GM19324 (cell line): ENCODE results near the gene LHX5.

ENCODE experiments used
- ATAC-seq: cut with Tn5 transposase; IDR thresholded peaks from one replicate; pipeline ENCODE4 v1.9.1; 2021; ENCODE audit warnings: mild to moderate bottlenecking, moderate library complexity; ENCODE audit not compliant: unreplicated experiment, low FRiP score

LHX5 gene

DNA sequence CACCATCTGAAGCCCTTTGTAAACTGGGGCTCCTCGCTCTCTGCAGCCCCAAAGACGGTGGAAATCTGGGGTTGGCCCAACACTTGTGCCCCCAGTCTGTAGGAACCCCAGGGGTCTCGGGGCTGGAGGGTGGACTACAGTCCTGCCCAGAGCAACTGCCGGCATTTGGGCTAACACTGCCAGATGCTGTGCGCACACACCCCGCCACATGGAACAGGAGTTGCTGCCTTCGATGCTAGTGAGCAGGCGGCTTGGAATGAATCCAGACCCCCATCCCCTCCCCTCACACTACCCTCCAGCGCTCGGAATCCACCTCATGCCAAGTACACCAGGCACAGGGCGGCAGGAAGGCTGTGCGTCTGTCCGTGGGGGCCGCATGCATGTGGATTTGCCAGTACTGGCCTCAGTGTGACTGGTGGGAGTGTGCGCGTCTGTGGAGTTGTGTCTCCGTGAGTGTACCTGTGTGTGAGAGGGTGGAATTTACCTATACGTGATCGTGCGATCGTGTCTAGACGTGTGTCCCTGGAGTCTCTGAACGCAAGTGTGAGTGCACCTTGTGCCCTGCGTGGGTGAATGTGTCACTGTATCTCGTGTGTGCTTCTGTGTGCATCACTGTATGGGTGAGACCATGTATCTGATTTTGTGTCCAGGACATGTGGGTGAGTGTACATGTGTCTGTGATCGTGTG, 5.1 kb downstream of the LHX5 start:
- ATAC-seq = no peak

DNA sequence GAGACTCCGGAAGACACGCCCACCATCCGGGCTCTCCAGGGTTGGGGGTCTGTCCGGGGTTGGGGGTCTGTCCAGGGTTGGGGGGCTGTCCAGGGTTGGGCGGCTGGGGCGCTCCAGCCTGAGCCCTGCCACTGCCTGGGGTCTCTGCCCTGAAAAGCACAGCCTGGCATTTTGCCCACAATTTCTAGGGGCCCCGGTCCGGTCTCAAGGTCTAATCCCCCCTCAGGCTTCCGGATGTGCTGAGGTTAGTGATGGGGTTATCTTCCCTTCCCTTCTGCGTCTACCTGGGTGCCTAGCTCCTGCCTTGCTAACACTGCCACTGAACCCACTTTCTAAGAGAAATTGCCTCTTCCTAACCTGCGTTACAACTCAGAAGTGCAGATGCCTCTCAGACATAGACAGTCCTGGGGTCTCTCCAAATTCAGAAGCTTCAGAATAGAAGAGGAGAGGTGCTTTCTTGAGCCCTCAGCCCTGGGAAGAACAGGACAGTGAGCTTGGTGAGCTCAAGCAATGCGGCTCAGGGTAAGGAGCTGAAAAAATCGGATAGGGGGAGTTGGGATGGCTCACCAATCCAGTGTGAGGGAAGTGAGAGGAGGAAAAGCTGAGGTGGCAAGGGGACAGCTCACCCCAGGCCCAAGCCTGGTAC, 5.7 kb downstream of the LHX5 start:
- ATAC-seq = no peak

DNA sequence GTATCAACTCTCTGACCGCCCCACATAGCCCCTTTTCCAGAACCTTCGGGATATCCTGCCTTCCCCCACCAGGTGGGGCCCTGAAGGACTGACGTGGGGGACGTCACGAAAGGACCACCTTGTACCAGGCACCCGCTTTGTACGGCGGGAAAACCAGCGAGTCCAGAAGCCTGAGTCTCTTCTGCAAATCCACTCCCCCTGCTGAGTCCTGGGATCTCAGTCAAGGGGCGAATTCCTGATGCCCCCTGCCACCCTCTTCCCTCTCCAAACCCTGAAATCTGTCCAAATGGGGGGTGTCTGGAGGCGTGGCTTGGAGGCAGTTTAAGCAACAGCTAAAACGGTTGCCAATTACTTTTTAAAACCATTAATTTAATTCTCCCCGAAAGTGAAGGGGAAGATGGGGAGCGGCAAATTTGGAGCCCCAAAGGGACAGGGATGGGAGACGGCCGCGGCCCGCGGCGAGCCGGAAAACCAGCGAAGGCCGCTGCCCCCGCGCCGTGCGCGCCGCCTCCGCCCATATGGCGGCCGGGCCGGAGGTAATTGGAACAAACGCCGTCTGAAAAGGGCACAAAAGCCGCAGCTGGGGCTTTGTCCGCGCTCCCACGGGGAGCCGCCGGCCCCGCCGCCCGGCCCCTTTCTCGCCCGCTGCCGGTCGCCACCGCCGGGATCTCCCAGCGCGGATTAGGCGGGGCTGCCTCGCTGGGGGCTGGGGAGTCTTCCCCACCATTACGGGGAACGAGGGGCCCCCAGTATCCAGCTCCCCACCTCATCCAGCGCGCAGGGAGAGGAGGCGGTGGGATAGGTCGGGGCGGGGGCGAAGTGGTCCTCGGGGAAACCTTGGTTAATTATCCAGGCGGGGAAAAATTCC, 6.6 kb downstream of the LHX5 start:
- ATAC-seq = no peak

DNA sequence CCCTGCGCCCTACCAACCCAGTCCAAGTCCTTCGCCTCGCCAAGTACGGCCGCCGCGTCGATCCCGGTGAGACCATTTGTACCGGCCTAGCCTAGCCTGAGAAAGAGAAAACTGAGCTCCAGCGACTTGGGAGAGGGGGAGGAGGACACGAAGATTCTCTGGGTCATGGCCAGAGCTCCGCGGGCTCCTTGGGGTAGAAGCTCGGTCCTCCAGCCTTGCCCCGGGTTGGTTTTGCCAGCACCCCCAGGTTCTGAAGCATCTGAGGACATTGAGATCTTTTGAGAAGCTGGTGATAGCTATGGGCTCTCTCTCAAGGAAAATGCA, 7.3 kb downstream of the LHX5 start:
- no peak for ATAC-seq

DNA sequence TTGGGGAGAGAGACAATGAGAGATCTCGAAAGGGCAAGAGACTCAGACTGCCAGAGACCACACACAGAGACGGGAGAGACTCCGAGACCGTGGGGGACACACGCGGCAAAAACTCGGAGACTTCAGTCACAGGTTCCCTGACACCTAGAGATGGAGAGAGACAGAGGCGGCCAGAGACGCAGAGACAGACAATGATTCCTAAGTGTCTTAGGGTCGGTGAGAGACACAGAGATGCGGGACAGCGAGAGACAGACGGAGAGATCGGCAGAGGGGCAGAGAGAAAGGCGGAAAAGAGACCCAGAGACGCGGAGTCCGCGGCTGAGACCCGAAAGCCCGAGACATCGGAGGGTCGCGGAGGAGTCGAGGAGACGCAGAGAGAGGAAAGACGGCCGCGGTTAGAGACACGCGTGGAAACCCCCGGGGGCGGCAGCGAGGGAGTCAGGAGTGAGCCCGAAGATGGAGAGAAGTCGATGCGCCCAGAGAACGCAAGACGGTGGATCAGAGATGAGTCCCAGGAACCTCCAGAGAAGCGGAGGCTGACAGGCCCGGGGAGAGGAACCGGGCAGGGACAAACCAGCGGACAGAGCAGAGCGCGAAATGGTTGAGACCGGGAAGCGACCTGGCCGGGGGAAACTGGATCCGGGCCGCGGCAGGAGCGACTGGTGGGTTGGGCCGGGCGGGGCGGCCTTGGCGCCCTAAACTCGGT, 7.8 kb downstream of the LHX5 start:
- ATAC-seq = no peak

DNA sequence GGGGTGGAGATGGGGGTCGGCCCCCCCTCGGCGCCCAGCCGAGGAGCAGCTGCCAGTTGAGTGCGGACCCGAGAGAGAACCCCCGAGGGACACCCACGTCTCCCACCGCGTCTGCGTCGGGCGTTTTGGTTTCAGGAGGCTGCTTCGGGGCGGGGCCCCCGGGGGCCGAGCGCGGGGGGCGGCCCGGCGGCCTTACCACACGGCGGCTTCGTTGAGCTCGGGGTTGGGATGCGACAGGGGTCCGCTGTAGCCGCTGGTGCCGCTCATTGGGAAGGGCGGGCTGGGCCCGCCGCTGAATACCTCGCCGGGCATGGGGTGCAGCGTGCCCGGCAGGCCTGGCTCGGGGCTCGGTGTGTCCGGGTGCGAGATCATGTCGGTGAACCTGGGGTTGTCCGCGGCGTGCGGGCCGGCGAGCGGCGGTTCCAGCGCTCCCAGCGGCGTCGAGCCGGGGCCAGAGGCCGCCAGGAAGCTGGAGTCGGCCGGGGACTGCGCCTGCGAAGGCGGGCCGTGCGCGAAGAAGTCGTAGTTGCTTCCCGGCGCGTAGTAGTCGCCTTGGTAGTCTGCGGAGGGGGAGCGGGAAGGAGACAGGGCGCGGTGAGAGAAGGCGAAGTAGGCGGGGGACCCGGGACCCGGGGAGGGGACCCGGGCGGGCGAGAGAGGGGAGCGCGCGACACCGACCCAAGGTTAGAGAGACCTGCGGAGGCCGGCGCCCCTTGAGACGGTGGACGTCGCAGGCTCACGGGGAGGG, 8.5 kb downstream of the LHX5 start:
- no peak for ATAC-seq

DNA sequence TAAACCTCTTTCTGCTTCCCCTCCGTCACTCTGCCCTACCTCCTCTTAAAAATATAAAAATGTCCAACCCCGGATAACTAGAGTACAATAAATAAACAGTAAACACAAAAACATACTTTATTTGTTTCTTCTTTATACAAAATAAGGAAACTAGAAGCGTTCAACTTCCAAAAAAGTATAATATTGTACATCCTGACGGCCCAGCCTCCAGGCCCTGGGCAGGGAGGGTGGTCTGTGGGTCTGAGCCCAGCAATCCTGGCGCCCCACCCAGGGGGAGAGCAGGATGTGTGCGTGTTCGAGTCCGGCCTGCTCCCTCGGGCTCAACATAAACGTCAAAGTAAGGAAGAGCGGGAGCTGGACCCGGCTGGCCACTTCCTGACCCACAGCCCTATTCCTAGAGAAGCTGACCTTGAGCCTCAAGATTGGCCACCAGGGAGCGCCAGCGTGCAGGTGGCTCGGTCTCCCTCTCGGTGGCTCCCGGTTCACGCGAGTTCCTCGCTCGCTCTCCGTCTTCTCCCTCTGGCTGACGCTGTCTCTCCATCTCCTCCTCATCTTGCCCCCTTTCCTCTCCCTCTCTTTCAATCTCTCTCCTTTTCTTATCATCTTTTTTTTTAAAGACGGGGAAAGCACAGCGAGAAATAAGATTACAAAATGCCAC, 9.4 kb downstream of the LHX5 start:
- ATAC-seq = no peak

DNA sequence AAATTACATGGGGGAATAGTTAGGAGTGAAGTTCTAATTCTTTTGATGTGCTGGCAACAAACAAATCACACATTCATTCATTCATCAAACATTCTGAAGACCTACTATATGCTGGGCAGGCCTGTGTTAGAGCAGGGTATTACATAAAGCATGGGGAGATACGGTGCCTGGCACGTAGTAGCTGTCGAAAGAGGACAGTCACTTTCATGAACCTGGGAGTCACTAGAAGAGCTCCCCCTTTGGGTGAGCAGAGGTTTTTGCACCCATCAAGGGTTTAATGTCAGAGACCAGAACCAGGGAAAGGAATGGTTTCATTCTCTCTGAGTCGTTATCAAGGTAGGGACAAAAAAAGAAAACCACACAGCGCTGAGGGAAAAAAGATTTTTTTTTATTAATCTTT, 10.0 kb downstream of the LHX5 start:
- no peak for ATAC-seq

DNA sequence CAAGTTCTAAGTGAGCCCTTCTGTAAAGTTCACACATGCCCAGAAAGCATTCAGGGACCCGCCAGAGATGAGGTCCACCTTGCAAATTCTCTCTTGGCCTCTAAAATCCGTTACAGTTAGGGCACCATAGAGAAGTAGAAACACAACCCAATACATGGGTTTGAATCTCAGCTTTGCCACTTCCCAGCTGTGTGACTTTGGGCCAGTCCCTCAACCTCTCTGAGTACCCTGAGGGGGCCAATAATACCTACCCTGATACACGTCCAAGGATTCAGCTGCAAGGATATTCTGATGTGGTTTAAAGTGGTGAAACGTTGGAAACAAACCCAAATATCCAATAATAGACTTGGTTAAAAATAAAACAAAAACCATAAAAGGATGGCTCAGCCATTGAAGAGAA, 11.7 kb downstream of the LHX5 start:
- ATAC-seq = no peak

DNA sequence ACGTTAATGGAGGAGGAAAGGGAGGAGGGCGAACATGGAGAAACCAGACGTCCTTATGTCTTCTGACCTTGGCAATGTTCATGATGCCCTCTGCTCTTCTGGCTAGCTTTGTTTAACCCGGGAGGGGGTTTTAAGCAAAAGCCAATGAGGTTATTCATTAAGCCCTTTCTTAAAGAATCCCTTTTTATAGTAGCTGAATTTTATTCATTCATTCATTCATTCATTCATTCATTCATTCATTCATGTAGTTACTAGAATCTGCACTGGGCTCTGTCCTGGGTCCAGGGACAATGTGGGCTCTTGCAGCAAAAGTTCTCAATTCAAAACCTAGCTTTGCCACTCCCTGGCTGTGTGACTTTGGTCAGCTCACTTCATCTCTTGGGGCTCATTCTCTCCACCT, 14.0 kb downstream of the LHX5 start:
- ATAC-seq = no peak

DNA sequence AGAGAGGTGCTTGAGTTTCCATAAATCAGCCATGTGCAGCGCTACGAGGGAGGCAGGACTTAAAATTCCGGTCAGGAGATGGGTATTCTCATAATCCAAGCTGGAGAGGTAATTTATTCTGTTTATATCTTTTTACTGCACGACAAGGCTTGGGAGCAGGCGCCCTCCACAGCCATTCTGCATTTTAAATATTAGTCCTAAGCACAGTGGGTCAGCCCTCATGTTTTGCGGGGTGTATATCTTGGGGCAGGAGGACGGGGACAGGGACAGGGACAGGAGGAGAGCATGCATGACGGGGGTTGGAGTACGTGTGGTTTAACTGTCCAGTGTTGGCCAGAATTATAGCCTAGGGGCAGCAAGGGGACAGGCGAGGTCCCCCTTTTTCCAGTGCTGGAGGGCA, 14.5 kb downstream of the LHX5 start:
- no peak for ATAC-seq

DNA sequence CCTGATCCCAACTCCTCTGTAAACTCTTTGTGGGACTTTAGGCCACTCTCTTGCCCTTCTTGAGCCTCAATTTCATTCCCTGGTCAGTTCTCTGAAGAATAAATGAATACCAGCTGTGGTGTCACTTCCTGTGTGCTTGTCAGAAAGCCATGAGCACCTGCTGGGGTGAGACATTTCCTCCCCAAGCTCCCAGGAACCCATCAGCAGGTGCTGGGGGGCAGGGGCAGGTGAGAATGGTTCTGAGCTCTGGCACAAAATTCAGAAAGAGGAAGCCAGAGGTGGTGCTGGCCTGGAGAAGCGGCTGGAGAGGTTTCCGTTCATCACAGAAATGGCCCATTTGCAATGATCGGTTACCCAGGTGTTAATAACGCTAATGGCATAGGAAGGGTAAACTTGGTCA, 14.9 kb downstream of the LHX5 start:
- no peak for ATAC-seq

DNA sequence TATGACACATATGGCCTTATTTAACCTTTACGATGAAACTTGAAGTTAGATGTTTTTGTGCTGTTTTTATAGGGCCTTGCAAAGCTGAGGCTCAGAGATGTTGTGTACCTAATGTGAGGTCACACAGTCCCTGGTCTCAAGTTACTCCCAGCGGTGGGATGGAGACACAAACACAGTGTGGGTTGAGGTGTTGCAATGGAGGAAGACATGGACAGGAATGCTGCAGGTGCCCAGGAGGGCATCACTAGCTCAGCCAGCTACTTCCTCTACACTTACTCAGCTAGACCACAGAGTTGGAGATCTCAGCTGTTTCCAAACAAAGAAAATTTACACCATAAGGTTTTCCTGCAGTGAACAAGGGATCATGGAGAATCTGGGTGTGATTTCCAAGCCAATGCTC, 15.5 kb downstream of the LHX5 start:
- ATAC-seq = no peak

DNA sequence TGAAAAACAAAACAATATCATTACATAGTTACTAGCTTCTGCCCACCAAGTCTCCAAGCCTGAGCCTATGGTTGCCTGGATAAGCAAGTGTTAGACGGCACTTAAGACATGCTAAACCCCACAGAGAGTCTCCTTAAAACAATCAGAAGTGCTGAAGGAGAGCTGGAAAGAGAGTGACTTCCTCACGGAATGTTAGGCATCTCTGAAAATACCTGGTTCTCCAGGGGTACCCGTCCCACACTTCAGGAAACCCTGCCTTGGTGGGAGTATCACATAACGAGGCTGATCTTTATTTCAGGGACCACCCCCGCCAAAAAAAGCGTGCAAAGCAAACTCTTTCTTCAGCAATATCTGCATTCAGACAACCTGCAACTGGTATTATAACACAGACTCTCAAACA, 18.3 kb downstream of the LHX5 start:
- ATAC-seq = no peak

DNA sequence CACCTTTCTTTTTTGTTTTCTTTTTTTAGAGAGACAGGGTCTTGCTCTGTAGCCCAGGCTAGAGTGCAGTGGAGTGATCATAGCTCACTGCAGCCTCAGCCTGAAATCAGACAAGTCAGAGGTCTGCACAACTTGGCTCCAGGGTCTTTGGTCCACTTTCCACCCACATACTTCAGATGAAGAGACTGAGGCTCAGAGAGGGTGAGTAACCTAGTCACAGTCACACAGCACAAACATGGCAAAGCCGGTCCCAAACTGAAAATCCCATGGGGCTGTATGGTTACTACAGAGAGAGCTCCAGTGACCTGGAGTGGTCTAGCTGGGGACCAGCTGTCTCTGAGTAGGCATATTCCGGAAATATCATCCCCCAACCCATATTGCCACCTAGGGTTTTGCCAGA, 19.2 kb downstream of the LHX5 start:
- no peak for ATAC-seq

DNA sequence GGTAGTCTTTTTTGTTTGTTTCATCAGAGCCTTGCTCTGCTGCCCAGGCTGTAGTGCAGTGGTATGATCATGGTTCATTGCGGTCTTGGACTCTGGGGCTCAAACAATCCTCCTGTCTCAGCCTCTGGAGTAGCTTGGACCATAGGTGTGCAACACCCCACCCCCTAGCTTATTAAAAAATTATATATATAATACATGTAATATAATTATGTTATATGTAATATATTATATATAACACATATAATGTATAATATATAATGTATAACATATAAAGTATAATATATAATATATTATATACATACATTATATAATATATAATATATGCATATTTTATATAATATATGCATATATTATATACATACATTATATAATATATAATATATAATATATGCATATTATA, 21.8 kb downstream of the LHX5 start:
- no peak for ATAC-seq

DNA sequence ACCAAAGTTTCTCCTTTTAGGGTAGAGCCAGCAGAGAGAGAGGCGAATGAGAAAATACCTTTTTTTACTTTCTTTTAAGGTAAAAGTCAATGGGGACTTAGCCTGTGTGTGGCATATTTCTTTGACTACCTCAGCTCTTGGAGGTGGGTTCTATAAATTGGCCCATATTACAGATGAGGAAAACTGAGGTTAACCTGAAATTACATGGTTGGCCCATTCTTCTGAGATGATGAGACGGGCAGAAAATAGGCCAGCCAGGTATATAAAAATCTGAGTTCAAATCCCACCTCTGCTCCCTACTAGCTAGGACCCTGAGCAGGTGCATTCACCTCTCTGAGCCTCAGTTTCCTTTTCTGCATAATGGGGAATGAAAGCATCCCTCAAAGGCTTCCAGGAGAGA, 22.4 kb downstream of the LHX5 start:
- ATAC-seq = no peak

DNA sequence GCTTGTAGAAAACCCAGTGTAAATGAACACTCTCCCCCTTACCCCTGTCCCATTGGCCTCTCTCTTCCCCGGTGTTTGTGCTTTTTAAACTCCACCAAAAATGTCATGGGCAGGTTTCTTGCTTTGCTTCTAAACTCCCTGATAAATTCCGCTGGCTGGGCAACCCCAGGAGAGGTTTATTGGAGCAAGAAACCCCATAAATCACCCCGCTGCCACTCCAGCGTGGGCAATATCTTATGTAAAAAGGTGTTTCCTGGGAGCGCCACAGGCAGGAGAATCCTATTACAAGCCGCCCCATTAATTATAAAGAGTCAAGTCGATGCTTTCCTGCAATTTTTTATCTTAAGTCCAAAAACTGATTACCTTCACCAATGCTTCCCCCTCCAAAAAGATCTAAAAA, 22.8 kb downstream of the LHX5 start:
- no peak for ATAC-seq

DNA sequence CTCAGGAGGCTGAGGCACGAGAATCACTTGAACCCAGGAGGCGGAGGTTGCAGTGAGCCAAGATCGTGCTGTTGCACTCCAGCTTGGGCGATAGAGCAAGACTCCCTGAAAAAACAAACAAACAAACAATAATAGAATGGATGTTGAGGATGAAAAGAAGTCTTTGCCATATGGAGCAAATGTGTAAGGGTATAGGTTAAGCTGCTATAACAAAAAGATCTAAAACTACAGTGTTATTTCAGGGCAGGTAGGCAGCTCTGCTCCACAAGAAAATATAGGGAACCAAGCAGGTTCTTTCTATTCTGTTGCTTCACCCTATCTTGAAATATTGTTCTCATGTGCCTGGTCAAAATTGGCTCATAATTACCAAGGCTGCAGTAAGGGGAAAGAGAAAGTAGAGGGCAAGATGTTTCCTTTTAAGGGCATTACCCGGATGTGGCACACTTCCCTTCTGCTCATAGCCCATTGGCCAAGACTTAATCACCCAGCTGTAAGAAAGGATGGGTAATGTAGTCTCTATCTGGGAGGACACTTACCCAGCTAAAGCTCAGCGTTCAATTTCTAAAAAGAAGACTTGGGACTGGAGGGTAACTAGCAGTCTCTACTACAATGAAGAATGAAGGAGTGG, 26.0 kb downstream of the LHX5 start:
- ATAC-seq = no peak
